Sigmoid colon (tissue), 7 donors: ENCODE results near the gene S100A1. TPM values are rescaled to one million over a fixed set of nuclear protein-coding genes. Genes with fewer than 3 reads are reported as not detected.
"Not testable (repeated sequence)": the region's sequence is repeated elsewhere in the genome, so short reads cannot be mapped to it uniquely, and the experiment has no call there.

Experiments used
- DNase-seq: peaks from one replicate; pipeline ENCODE4 v3.0.0-alpha.2; 2019
- H3K27ac ChIP-seq, 4 donors: fragments of 200-600 bp; sonication (generic); one replicate each; pipeline ENCODE4 v1.5.1; 2016 to 2019; ENCODE audit warnings: mild to moderate bottlenecking in 1 of 4
- H3K27me3 ChIP-seq, 3 donors: fragments of 200-600 bp; sonication (generic); one replicate each; pipeline ENCODE4 v1.5.1; 2019; ENCODE audit warnings: mild to moderate bottlenecking in 1 of 3
- H3K36me3 ChIP-seq, 4 donors: fragments of 200-600 bp; sonication (generic); one replicate each; pipeline ENCODE4 v1.5.1; 2016 to 2019
- H3K4me1 ChIP-seq, 4 donors: fragments of 200-600 bp; sonication (generic); one replicate each; pipeline ENCODE4 v1.5.1; 2017 to 2019
- H3K4me3 ChIP-seq, 4 donors: fragments of 200-600 bp; sonication (generic); one replicate each; pipeline ENCODE4 v1.5.1; 2017 to 2019; ENCODE audit warnings: mild to moderate bottlenecking in 2 of 4, moderate library complexity in 1 of 4
- H3K9me3 ChIP-seq, 4 donors: fragments of 200-600 bp in 3 of 4; sonication (generic) in 3 of 4; one replicate each; pipeline versions ENCODE4 v1.5.1 to v1.6.1; 2013 to 2019
- CTCF ChIP-seq, 4 experiments: fragments of 450-650 bp in 3 of 4; fragments of 200-600 bp in 1 of 4; IDR thresholded peaks; one replicate each; pipeline ENCODE4 v1.5.1; 2016 to 2019; ENCODE audit warnings: antibody characterized with exemption in 4 of 4, mild to moderate bottlenecking in 3 of 4, moderate library complexity in 2 of 4
- EP300 ChIP-seq, 4 donors: sonication (generic); formaldehyde crosslinking; IDR thresholded peaks; one replicate each; pipeline ENCODE4 v1.6.1; 2017; ENCODE audit warnings: antibody characterized with exemption in 4 of 4
- POLR2A ChIP-seq, 2 donors: fragments of 450-650 bp; IDR thresholded peaks; one replicate each; pipeline ENCODE4 v1.6.1; 2016; ENCODE audit warnings: antibody characterized with exemption in 2 of 2, mild to moderate bottlenecking in 2 of 2, moderate library complexity in 2 of 2
- POLR2AphosphoS5 ChIP-seq, 4 donors: sonication (generic); formaldehyde crosslinking; IDR thresholded peaks; one replicate each; pipeline ENCODE4 v1.6.1; 2017; ENCODE audit warnings: antibody characterized with exemption in 4 of 4
- WGBS, 2 donors: extraction: QIAGEN DNeasy Blood & Tissue Kit; methylation state at CpG; one replicate each; pipeline ENCODE4 v1.1.7; 2013; 5-methylcytosine and 5-hydroxymethylcytosine counted together
- intact Hi-C: fragments of 100-400 bp; cut with DNase I; formaldehyde crosslinking; loops from one replicate; pipeline ENCODE4 v1.15.1; 2023
- polyA plus RNA-seq, 3 donors: library from polyadenylated mRNA; stranded (reverse); fragments of 200-250 nt; gene quantifications; one replicate each; pipeline ENCODE4 v1.2.3, GENCODE V29; 2013
- total RNA-seq, 4 donors: library from RNA; depleted of rRNA; stranded (reverse); fragments of >200 nt; gene quantifications; one replicate each; pipeline ENCODE4 v1.1.0, GENCODE V29; 2016
- donor health status: healthy with polysubstance abuse.
- donor health status: Bipolar disorder and iron deficiency.
- donor health status: healthy.

The S100A1 gene
- total and polyA plus RNA-seq, 7 donors = 2.3 to 22.2 (median 6.6) TPM

GRCh38 chr1:153669606-153670005 lies 41.4 kb downstream of the S100A1 start:
- Histone ChIP-seq H3K27ac (peak overlapping the region in 3 of 4 donors; percentile 85 to 90 (median 86)), H3K4me3 (peak overlapping the region; percentile 66 to 81 (median 77)), H3K36me3 (peaks cover 34 to 46% (median 44%) of the 10 kb centered on the region in 4 donors), H3K9me3 (no peaks in the 10 kb centered on the region), H3K27me3 (no peaks in the 10 kb centered on the region), H3K4me1 (peaks cover 0 to 20% (median 15%) of the 10 kb centered on the region in 4 donors)
- 89 to 92% methylated on average over 6 of the region's 6 CpGs for WGBS, 2 donors
- no peak for DNase-seq
- TF ChIP-seq CTCF (IDR thresholded peaks at IDR 0.05) (no peak), EP300 (IDR thresholded peaks at IDR 0.05) (no peak), POLR2A (IDR thresholded peaks at IDR 0.05) (no peak), POLR2AphosphoS5 (IDR thresholded peaks at IDR 0.05) (no peak)
- intact Hi-C loops = loop anchor here (2.0 kb wide), 2 partner anchors 35 to 59 kb away; partner anchors contain the start of genes CHTOP and INTS3

- TF ChIP-seq EP300 (IDR thresholded peaks at IDR 0.05) (no peak), POLR2AphosphoS5 (IDR thresholded peaks at IDR 0.05) (no peak), POLR2A (IDR thresholded peaks at IDR 0.05) (no peak), CTCF (IDR thresholded peaks at IDR 0.05) (no peak)
- Histone ChIP-seq H3K4me3 (peak overlapping the region; percentile 66 to 81 (median 77)), H3K36me3 (peaks cover 26 to 39% (median 37%) of the 10 kb centered on the region in 4 donors), H3K9me3 (no peaks in the 10 kb centered on the region), H3K4me1 (peaks cover 0 to 20% (median 15%) of the 10 kb centered on the region in 4 donors), H3K27me3 (no peaks in the 10 kb centered on the region), H3K27ac (peak overlapping the region; percentile 84 to 90 (median 86))
- 1 to 2% methylated on average over 22 of the region's 22 CpGs for WGBS, 2 donors
- no peak for DNase-seq
- intact Hi-C loops = loop anchor here (2.0 kb wide), 2 partner anchors 36 to 58 kb away; partner anchors contain the start of genes CHTOP and INTS3
Observed at GRCh38 chr1:153670257-153670858, 42.1 kb downstream of the S100A1 start.

DNA sequence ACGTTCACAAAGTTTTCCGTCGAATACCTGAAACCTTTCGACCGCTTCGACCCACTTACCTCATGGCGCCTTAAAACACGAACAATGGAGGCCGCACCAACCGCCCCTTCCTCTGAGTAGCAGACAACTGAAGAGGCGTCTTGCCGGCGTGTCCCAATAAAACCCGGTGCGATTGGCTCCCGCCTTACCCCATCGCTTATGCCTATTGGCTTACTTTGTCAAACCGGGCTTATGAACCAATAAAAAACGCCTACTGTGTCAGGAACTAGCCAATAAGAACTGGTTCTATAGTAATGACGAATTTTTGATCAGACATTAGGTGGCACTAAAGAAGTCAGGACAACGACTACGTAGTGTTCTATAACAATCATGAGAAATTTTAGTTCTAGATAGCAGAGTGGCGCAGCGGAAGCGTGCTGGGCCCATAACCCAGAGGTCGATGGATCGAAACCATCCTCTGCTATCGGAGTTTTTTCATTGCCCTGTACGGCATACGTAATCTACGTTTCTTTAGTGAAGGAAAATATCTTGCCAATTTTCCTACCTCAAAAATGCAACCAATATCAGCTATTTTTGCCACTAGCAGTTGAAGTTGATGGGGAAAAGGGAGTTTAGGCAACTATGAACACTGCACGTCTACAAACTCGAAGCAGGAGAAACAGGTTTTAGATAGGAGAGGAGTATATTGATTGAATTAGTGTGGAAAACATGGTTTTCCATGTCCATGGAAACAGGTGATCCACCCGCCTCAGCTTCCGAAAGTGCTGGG lies 42.8 kb downstream of the S100A1 start, which contains the start of gene ILF2:
Gene ILF2, minus strand, starts transcription at position 135 of the 769 bp plus-strand sequence. Its CDS starts 71 bp downstream, at position 64.
- H3K9me3 ChIP-seq = no peaks in the 10 kb centered on the region
- H3K27me3 ChIP-seq = no peaks in the 10 kb centered on the region
- peak; percentile 93 to 99 (median 96) for TF ChIP-seq POLR2AphosphoS5 (IDR thresholded peaks at IDR 0.05)
- no peak for TF ChIP-seq EP300 (IDR thresholded peaks at IDR 0.05)
- peak; percentile 92 to 96 for TF ChIP-seq POLR2A (IDR thresholded peaks at IDR 0.05)
- no peak for TF ChIP-seq CTCF (IDR thresholded peaks at IDR 0.05)
- H3K4me1 ChIP-seq = peaks cover 0 to 20% (median 15%) of the 10 kb centered on the region in 4 donors
- DNase-seq = peak; percentile 99
- intact Hi-C loops = loop anchor here (2.0 kb wide), 2 partner anchors 36 to 58 kb away; partner anchors contain the start of genes CHTOP and INTS3
- H3K36me3 ChIP-seq = peaks cover 19 to 32% (median 30%) of the 10 kb centered on the region in 4 donors
- H3K27ac ChIP-seq = peak within 1 kb of the TSS; percentile 86 to 90 (median 89)
- peak within 1 kb of the TSS; percentile 66 to 81 (median 77) for H3K4me3 ChIP-seq
- whole genome bisulfite sequencing, 2 donors = 0% methylated on average over 35 of the region's 35 CpGs

DNA sequence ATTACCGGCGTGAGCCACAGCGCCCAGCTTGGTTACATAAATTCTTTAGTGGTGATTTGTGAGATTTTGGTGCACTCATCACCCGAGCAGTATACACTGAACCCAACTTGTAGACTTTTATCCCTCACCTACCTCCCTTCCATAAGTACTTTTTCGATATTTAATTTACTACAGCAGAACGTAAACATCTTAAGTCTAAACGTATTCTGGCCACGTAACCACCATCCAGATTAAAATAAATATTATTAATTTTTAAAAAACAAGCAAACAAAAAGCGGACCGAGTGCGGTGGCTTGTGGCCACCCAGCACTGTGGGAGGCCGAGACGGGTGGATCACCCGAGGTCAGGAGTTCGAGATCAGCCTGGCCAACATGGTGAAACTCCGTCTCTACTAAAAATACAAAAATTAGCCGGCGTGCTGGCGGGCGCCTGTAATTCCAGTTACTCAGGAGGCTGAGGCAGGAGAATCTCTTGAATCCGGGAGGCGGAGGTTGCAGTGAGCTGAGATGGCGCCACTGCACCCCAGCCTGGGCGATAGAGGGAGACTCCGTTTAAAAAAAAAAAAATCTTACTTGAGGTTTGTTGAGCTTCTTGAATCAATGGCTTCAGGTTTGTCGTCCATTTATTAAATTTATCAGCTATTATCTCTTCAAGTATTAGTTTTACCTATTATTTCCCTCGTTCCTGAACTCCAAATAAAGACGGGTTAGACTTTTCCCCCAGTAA lies 43.6 kb downstream of the S100A1 start:
- WGBS, 2 donors = 5 to 7% methylated on average over 28 of the region's 28 CpGs
- not testable (repeated sequence) for H3K27me3 ChIP-seq, DNase-seq, H3K9me3 ChIP-seq
- Histone ChIP-seq H3K27ac (peak overlapping the region; percentile 84 to 90 (median 87)), H3K36me3 (peaks cover 12 to 24% (median 22%) of the 10 kb centered on the region in 4 donors), H3K4me3 (peak overlapping the region; percentile 37 to 81 (median 77)), H3K4me1 (peaks cover 0 to 20% (median 15%) of the 10 kb centered on the region in 4 donors)
- intact Hi-C loops = loop anchor here (2.0 kb wide), 2 partner anchors 37 to 57 kb away; partner anchors contain the start of genes CHTOP and INTS3
